Measurements from ENCODE around the gene C12orf76. TPM values are rescaled to one million over a fixed set of nuclear protein-coding genes. Genes with fewer than 3 reads are reported as not detected.

The C12orf76 gene
- total and polyA plus RNA-seq, 2 experiments from 2014 or later: 14.3 to 14.5 TPM

DNA sequence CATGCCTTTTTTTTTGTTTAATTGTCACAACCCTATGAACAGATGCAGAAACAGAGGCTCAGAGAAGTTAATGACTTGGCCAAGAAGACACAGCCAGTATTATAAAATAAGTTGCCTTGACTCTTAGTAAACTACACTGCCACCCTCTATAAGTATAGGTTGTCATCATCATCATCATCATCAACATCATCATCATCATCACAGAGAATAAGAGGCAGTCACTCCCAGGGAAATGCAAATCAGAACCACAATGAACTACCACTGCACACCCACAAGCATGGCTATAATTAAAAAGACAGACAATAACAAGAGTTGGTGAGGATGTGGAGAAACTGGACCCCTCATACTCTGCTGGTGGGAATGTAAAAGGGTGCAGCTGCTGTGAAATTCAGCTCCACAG is 23.2 kb upstream of the C12orf76 start:
- H3K27ac ChIP-seq (ENCODE audit: low read depth): no peak overlapping the region
- Mint-ChIP-seq H3K4me1 (peaks cover 3% of the 10 kb centered on the region; the same call in 1 of the 3 replicates), H3K4me3 (no peak overlapping the region), H3K27me3 (ENCODE audit: insufficient read depth, low read depth, poor library complexity) (peaks cover 8% of the 10 kb centered on the region), H3K9me3 (peaks cover 7% of the 10 kb centered on the region; the same call in 2 of the 3 replicates), H3K27ac (no peak overlapping the region), H3K36me3 (ENCODE audit: low read depth) (no peaks in the 10 kb centered on the region)
- ATAC-seq (no peak), DNase-seq (ENCODE audit: low spot score) (no peak)
- no peak overlapping the region for H3K4me2 ChIP-seq
- no peak overlapping the region for H3K4me3 ChIP-seq
- no peaks in the 10 kb centered on the region; the same call in 1 of the 2 replicates for H3K4me1 ChIP-seq (ENCODE audit: insufficient read depth)
- TF ChIP-seq ZNF331 (CRISPR knock-in tag; IDR thresholded peaks at IDR 0.05; ENCODE audit: low read depth) (no peak), POLR2AphosphoS5 (IDR thresholded peaks at IDR 0.05; ENCODE audit: low read depth) (no peak), EZH2 (IDR thresholded peaks at IDR 0.05; ENCODE audit: low read depth, unreplicated experiment) (no peak), STAT1 (IDR thresholded peaks at IDR 0.05; ENCODE audit: unreplicated experiment) (no peak)
- TF ChIP-seq, protein P1, sequence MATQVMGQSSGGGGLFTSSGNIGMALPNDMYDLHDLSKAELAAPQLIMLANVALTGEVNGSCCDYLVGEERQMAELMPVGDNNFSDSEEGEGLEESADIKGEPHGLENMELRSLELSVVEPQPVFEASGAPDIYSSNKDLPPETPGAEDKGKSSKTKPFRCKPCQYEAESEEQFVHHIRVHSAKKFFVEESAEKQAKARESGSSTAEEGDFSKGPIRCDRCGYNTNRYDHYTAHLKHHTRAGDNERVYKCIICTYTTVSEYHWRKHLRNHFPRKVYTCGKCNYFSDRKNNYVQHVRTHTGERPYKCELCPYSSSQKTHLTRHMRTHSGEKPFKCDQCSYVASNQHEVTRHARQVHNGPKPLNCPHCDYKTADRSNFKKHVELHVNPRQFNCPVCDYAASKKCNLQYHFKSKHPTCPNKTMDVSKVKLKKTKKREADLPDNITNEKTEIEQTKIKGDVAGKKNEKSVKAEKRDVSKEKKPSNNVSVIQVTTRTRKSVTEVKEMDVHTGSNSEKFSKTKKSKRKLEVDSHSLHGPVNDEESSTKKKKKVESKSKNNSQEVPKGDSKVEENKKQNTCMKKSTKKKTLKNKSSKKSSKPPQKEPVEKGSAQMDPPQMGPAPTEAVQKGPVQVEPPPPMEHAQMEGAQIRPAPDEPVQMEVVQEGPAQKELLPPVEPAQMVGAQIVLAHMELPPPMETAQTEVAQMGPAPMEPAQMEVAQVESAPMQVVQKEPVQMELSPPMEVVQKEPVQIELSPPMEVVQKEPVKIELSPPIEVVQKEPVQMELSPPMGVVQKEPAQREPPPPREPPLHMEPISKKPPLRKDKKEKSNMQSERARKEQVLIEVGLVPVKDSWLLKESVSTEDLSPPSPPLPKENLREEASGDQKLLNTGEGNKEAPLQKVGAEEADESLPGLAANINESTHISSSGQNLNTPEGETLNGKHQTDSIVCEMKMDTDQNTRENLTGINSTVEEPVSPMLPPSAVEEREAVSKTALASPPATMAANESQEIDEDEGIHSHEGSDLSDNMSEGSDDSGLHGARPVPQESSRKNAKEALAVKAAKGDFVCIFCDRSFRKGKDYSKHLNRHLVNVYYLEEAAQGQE (IDR thresholded peaks at IDR 0.05; ENCODE audit: unreplicated experiment): no peak
- TF ChIP-seq, protein P2, sequence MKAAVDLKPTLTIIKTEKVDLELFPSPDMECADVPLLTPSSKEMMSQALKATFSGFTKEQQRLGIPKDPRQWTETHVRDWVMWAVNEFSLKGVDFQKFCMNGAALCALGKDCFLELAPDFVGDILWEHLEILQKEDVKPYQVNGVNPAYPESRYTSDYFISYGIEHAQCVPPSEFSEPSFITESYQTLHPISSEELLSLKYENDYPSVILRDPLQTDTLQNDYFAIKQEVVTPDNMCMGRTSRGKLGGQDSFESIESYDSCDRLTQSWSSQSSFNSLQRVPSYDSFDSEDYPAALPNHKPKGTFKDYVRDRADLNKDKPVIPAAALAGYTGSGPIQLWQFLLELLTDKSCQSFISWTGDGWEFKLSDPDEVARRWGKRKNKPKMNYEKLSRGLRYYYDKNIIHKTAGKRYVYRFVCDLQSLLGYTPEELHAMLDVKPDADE (IDR thresholded peaks at IDR 0.05): no peak
- no peak overlapping the region for H2AFZ ChIP-seq
- no peaks in the 10 kb centered on the region for H3K79me2 ChIP-seq (replicated peaks; ENCODE audit: insufficient read depth)
- no peaks in the 10 kb centered on the region for H3K36me3 ChIP-seq (ENCODE audit: insufficient read depth)
- no peaks in the 10 kb centered on the region for H3F3A ChIP-seq (replicated peaks; ENCODE audit: low read depth)
- 0 out of 2 replicates have a peak, but pooled peaks cover 7% of the 10 kb centered on the region for H3K9me2 ChIP-seq (ENCODE audit: insufficient read depth)
- H4K20me1 ChIP-seq (replicated peaks; ENCODE audit: insufficient read depth): no peaks in the 10 kb centered on the region
- no peaks in the 10 kb centered on the region for H3K27me3 ChIP-seq (ENCODE audit: insufficient read depth)

DNA sequence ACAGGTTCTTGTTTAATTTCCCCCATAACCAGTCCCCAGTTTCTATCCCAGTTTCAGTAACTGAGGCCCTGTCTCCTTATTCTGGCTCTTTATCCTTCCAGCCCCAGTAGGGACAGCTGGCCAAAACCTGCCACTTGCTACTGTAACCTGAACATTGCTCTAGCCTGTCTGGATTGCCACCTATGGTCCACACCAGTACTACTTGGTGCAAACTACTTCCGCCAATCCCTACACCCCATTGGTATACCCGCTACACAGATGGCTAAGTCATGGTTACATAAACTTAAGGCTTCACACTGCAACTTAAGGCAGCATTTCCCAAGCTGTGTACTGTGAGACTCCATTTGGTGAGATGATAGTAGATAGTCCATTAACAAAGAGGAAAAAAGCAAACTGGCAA is 20.3 kb upstream of the C12orf76 start:
- Histone ChIP-seq H4K20me1 (replicated peaks; ENCODE audit: insufficient read depth) (no peaks in the 10 kb centered on the region), H2AFZ (no peak overlapping the region), H3K4me3 (no peak overlapping the region), H3K79me2 (replicated peaks; ENCODE audit: insufficient read depth) (no peaks in the 10 kb centered on the region), H3K4me2 (no peak overlapping the region), H3K4me1 (ENCODE audit: insufficient read depth) (no peaks in the 10 kb centered on the region; the same call in 1 of the 2 replicates), H3K27me3 (ENCODE audit: insufficient read depth) (no peaks in the 10 kb centered on the region), H3F3A (replicated peaks; ENCODE audit: low read depth) (no peaks in the 10 kb centered on the region), H3K27ac (ENCODE audit: low read depth) (no peak overlapping the region), H3K36me3 (ENCODE audit: insufficient read depth) (no peaks in the 10 kb centered on the region), H3K9me2 (ENCODE audit: insufficient read depth) (0 out of 2 replicates have a peak, but pooled peaks cover 7% of the 10 kb centered on the region)
- Mint-ChIP-seq H3K36me3 (ENCODE audit: low read depth) (no peaks in the 10 kb centered on the region), H3K27me3 (ENCODE audit: insufficient read depth, low read depth, poor library complexity) (peaks cover 10% of the 10 kb centered on the region), H3K9me3 (peaks cover 7% of the 10 kb centered on the region; the same call in 2 of the 3 replicates), H3K4me3 (no peak overlapping the region), H3K4me1 (peaks cover 3% of the 10 kb centered on the region; the same call in 1 of the 3 replicates), H3K27ac (no peak overlapping the region)
- ATAC-seq (no peak), DNase-seq (ENCODE audit: low spot score) (no peak)
- TF ChIP-seq EZH2 (IDR thresholded peaks at IDR 0.05; ENCODE audit: low read depth, unreplicated experiment) (no peak), POLR2AphosphoS5 (IDR thresholded peaks at IDR 0.05; ENCODE audit: low read depth) (no peak), JUNB (IDR thresholded peaks at IDR 0.05; ENCODE audit: unreplicated experiment) (no peak), STAT1 (IDR thresholded peaks at IDR 0.05; ENCODE audit: unreplicated experiment) (no peak), EZH2phosphoT487 (IDR thresholded peaks at IDR 0.05; ENCODE audit: unreplicated experiment) (no peak), ZNF114 (CRISPR knock-in tag; IDR thresholded peaks at IDR 0.05) (no peak), NANOG (IDR thresholded peaks at IDR 0.05; ENCODE audit: borderline replicate concordance) (no peak), CREB1 (CRISPR knock-in tag; IDR thresholded peaks at IDR 0.05; ENCODE audit: low read depth) (no peak)
- TF ChIP-seq, protein P2 (IDR thresholded peaks at IDR 0.05): no peak
- TF ChIP-seq, protein P3, sequence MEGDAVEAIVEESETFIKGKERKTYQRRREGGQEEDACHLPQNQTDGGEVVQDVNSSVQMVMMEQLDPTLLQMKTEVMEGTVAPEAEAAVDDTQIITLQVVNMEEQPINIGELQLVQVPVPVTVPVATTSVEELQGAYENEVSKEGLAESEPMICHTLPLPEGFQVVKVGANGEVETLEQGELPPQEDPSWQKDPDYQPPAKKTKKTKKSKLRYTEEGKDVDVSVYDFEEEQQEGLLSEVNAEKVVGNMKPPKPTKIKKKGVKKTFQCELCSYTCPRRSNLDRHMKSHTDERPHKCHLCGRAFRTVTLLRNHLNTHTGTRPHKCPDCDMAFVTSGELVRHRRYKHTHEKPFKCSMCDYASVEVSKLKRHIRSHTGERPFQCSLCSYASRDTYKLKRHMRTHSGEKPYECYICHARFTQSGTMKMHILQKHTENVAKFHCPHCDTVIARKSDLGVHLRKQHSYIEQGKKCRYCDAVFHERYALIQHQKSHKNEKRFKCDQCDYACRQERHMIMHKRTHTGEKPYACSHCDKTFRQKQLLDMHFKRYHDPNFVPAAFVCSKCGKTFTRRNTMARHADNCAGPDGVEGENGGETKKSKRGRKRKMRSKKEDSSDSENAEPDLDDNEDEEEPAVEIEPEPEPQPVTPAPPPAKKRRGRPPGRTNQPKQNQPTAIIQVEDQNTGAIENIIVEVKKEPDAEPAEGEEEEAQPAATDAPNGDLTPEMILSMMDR (conservative IDR thresholded peaks at IDR 0.05; ENCODE audit: low read depth in 2 of 2): no peak
- TF ChIP-seq, protein P1 (IDR thresholded peaks at IDR 0.05; ENCODE audit: unreplicated experiment): no peak

Measured in GM23338 (cell line).